GM19025 (cell line): ENCODE results near the gene RPLP2.
A peak's percentile ranks its signal among the peaks of the same experiment; 100 is the strongest.

Experiments
- ATAC-seq: cut with Tn5 transposase; IDR thresholded peaks from one replicate; pipeline ENCODE4 v1.9.1; 2021; ENCODE audit warnings: mild to moderate bottlenecking, low read depth, moderate library complexity; ENCODE audit not compliant: unreplicated experiment

Gene RPLP2

DNA sequence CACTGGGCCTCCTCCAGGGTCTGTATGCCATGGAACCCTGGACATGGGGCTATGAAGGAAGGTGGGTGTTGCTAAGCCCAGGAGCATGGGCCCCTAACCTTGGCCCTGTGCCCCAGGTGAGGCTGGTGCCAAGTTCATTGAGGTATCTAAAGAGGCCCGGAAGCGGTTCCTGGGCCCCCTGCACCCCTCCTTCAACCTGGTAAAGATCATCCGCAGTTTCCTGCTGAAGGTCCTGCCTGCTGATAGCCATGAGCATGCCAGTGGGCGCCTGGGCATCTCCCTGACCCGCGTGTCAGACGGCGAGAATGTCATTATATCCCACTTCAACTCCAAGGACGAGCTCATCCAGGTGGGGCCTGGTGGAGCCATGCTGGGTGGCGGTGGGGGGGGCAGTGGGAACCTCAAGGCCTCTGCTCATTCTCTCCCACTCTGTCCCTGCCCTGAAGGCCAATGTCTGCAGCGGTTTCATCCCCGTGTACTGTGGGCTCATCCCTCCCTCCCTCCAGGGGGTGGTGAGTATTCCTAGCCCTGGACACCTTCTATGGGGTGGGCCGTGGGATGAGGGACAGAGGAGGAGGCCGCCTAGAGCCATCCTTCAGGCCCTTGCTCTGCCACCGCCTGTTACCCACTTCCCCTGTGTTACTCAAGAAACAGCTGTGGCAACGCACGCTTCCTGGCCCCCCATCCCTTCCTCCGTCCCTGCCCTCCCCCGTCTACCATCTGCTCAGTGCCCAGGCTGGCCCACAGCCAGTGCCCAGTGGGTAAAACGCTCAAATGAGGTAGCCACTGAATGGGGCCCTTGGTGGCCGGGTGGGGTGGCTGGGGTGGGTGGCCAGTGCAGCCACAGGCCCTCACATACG is 12.0 kb downstream of the RPLP2 start:
- no peak for ATAC-seq

DNA sequence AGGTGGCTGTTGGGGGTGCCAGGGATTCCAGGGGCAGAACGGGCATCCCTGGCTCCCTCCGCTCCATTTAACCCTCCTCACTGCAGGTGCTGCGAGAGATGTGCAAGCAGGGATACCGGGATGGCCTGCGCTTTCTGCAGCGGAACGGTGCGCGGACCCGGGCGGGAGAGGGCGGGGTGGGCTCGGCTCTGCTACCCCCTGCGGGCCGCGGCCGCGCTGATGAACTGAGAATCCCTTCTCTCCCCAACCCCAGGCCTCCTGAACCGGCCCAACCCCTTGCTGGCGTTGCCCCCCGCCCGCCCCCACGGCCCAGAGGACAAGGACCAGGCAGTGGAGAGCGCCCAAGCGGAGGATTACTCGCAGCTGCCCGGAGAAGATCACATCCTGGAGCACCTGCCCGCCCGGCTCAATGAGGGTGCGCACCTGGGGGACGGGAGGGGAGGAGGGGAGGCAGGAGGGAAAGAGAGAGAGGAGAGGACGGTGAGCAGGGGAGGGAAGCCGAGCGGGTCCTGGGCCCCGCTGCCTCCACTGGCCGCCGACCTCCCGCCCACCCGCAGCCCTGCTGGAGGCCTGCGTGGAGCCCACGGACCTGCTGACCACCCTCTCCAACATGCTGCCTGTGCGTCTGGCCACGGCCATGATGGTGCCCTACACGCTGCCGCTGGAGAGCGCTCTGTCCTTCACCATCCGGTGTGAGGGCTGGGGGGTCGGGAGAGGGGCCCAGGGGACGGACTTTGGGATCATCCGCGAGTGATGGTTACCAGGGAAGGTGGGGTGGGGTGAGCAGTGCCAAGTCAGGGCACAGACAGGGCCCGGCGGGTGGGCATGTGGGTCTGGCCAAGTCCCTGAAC is 13.9 kb downstream of the RPLP2 start:
- no peak for ATAC-seq

DNA sequence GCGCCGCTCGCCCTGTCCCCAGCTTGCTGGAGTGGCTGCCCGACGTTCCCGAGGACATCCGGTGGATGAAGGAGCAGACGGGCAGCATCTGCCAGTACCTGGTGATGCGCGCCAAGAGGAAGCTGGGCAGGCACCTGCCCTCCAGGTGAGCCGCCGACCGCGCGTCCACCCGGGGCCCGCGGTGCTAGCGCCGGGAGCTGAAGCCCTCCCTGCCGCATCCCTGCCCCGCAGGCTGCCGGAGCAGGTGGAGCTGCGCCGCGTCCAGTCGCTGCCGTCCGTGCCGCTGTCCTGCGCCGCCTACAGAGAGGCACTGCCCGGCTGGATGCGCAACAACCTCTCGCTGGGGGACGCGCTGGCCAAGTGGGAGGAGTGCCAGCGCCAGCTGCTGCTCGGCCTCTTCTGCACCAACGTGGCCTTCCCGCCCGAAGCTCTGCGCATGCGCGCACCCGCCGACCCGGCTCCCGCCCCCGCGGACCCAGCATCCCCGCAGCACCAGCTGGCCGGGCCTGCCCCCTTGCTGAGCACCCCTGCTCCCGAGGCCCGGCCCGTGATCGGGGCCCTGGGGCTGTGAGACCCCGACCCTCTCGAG is 14.6 kb downstream of the RPLP2 start:
- no peak for ATAC-seq

DNA sequence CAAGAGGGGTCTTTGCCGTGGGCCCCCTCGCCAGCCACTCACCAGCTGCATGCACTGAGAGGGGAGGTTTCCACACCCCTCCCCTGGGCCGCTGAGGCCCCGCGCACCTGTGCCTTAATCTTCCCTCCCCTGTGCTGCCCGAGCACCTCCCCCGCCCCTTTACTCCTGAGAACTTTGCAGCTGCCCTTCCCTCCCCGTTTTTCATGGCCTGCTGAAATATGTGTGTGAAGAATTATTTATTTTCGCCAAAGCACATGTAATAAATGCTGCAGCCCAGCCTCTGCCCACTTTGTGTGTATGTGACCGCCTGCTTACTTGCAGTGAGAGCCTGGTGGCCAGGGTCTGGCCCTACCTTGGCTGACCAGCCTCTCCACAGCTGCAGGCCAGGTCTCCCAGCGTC is 15.2 kb downstream of the RPLP2 start:
- no peak for ATAC-seq

- ATAC-seq = no peak
Observed at GRCh38 chr11:825366-826226, 15.8 kb downstream of the RPLP2 start.

DNA sequence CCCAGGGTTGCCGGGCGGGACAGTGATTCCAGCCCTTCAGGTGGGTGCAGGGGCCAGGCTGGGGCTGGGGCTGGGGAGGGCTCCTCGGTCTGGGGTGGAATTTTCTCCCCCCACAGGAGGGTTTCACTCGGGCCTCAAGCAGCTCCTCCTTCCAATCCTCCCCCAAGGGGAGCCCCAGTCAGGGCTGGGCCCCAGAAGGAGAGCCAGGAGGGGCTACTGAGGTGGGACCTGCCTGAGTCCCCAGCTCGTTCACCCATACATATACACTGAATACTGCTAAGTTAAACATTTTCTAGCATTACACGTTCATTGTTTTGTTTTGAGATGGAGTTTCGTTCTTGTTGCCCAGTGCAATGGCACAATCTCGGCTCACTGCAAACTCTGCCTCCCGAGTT is 16.5 kb downstream of the RPLP2 start:
- ATAC-seq = no peak

GRCh38 chr11:826836-827145 is 17.0 kb downstream of the RPLP2 start:
- ATAC-seq = peak; percentile 6

GRCh38 chr11:827146-827896 is 17.6 kb downstream of the RPLP2 start:
- ATAC-seq = peak; percentile 35

GRCh38 chr11:827897-828192 is 18.1 kb downstream of the RPLP2 start, which contains the start of gene CRACR2B:
CRACR2B (plus strand) TSS chr11:827919; CDS start chr11:828608, 689 bp downstream.
- peak; percentile 12 for ATAC-seq

GRCh38 chr11:828506-829175 is 18.9 kb downstream of the RPLP2 start:
- ATAC-seq = no peak

DNA sequence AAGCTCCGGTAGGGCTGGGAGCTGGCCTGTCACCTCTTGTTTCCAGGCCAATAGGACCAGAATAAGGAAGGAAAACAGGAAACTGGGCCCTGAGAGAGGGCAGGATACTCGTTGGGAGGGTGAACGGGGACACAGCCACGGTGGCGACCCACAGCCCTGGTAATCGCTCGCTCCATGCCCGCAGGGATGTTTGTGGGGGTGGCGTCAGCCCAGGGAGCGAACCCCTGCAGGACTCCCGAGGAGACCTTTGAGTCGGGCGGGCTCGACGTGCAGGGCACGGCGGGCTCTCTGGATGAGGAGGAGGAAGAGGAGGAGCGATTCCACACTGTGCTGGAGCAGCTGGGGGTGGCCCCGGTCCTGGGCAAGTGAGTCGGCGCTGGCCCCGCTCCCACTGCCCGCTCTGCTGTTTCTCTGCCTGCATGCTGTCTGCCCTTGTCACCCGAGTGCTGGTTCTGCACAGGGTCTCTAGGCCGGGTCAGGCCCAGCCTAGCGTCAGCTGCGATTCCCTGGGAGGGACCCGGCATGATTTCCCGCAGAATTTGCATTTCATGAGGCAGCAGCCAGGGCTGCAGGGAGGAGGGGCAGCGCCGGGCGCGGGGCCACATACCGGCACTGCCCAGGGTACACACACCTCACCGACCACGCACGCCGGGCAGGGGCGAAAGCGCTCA is 19.5 kb downstream of the RPLP2 start:
- ATAC-seq = no peak

GRCh38 chr11:829847-830294 is 20.1 kb downstream of the RPLP2 start:
- ATAC-seq = no peak

DNA sequence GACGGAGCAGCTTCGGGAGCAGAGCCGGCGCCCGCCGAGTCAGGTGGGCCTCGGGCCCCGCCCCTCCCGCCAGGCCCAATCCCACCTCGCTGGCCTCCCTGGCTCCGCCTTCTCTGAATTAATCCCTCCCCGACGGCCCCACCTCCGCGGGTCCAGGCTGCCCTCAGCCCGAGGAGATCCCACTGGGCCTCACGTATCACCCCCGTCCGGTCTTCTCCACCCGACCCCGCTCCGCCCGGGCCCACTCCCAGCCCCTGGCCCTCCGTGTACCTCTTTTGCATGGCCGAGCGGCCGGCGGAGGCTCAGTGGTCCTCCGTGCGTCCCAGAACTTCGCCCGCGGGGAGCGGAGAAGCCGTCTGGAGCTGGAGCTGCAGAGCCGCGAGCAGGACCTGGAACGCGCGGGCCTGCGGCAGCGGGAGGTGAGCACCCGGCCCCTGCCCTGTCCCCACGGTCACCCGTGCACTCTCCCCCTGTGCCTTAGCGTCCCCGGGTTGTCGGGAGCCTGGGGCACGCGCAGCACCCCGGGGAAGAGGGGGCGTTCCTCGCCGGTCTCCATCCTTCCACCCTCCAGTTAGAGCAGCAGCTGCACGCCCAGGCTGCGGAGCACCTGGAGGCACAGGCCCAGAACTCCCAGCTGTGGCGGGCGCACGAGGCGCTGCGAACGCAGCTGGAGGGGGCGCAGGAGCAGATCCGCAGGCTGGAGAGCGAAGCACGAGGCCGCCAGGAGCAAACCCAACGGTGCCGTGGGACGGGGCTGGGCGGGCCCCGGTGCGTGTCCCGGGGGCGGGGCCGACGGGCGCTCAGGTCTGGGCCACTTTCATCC is 20.7 kb downstream of the RPLP2 start:
- ATAC-seq = no peak

- ATAC-seq = no peak
Observed at GRCh38 chr11:831118-831864, 21.5 kb downstream of the RPLP2 start.

DNA sequence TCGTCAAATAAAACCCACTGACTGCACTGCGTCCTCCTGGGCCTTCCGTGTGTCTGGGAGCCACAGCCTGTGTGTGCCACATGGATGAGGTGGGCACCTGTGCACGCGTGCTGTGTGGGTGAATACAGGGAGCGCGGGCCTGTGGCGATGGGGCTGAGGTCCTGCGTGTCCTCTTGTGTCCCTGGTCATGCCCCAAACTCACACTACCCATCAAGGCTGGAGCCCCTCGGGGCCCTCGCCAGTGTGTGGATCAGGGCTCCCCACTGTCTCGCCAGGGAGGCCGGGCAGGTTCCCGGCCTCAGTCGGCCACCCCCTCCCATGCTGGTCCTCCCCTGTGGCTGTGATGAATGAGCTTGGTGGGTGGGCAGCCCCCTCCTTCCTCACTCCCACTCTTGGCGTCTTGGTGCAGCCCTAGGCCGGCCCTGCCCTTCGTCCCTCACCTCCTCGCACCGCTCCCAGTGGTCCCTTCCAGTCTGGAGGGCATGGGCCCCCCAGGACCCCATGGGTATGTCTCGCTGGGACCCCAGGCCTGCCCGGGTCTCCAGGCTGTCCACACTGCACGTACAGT is 22.3 kb downstream of the RPLP2 start:
- ATAC-seq = no peak

DNA sequence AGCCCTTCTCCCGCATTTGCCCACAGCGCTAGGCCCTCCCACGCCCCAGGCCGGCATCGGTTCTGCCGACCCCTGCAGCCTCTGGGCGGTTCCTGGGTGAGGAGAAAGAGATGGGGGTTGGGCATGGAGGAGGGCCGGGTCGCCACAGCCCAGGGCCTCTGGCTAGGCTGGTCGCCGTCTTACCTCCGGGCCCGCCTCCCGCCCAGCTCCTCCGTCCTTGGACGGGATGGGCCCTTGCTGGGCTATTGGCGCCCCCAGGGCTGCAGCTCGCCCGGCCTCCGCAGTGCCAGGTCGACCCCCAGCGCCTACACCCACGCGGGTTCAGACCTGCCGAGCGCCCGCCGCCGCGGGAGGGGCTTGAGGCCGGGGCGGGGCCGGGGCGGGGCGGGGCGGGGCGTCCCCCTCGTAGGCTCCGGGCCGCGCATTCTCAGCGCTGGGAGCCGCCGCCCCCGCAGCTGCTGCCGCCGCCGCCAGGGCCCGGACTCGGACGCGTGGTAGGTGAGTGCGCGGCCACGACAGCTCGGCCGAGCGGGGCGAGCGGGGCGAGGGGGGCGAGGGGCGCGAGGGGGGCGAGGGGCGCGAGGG is 22.9 kb downstream of the RPLP2 start, which contains the start of gene CD151:
TSS of gene CD151 (plus strand) at position 424 of the 585 bp plus-strand sequence. CDS start 3,118 bp downstream, outside the sequence.
- no peak for ATAC-seq
